ENCODE measurements around the gene TRANK1. TPM values are rescaled to one million over a fixed set of nuclear protein-coding genes. Genes with fewer than 3 reads are reported as not detected.
A peak's percentile ranks its signal among the peaks of the same experiment; 100 is the strongest.

TRANK1 gene
- total and polyA plus RNA-seq, 2 of the 8 experiments (the other 6 are each of a cell fraction or from before 2014, with no cell fraction given) = 2.9 to 8.8 TPM

DNA sequence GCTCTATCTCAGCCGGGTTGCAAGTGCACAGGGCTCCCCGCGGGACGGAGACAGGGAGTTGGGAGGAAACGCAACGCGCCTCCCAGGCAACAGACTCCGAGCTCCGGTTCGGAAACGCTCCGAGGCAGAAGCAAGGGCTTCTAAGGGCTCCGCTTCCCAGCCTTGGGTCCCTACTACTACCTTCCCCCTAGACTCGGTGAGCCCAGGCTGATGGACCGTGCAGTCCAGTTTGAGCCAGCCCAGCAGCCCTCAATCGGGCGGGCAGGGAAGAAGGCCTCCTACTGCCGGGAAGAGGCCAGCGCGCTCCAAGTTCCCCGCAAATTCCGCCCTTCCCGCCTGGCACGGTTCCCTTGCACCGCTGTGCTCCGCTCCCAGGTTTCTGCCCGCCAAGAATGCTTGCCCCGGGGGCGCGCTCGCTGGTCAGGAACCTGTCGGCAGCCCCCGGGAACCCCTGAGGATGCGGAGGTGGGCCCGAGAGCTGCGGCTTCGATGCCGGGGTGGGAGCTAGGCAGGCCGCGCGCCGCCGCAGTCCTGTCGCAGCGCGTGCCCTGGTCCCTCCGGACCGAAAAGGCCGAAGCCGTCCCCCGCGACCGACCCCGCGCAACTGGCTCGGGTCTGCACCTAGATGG is 728 bp downstream of the TRANK1 start (continued):
- TF ChIP-seq FOSL1 (IDR thresholded peaks at IDR 0.05; ENCODE audit: insufficient read depth, low read depth, low read length) = no peak
- peak; percentile 29 for TF ChIP-seq KDM4A (IDR thresholded peaks at IDR 0.05; ENCODE audit: low read depth, low read length, severe bottlenecking)
- peak; percentile 68 for TF ChIP-seq EZH2 (IDR thresholded peaks at IDR 0.05; ENCODE audit: low read depth, low read length, severe bottlenecking)
- peak in 1 of 2 experiments; percentile 13; a peak in 1 of 3 replicates for TF ChIP-seq POLR2A (IDR thresholded peaks at IDR 0.05; ENCODE audit: control extremely low read depth in 1 of 2, low read depth in 2 of 2, low read length in 2 of 2)
- TF ChIP-seq, protein P1, sequence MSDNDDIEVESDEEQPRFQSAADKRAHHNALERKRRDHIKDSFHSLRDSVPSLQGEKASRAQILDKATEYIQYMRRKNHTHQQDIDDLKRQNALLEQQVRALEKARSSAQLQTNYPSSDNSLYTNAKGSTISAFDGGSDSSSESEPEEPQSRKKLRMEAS (IDR thresholded peaks at IDR 0.05) = peak; percentile 82
- no peak for TF ChIP-seq EP300 (IDR thresholded peaks at IDR 0.05; ENCODE audit: borderline replicate concordance in 1 of 2, low read depth in 2 of 2, low read length in 2 of 2)
- no peak for TF ChIP-seq CBX5 (IDR thresholded peaks at IDR 0.05; ENCODE audit: low read depth, low read length)
- TF ChIP-seq TBP (IDR thresholded peaks at IDR 0.05; ENCODE audit: low read depth, low read length) = peak; percentile 22; the same call in 1 of the 2 replicates
- TF ChIP-seq HDAC2 (IDR thresholded peaks at IDR 0.05; ENCODE audit: borderline replicate concordance in 1 of 2, low read depth in 2 of 2, low read length in 2 of 2) = no peak
- peak; percentile 91 for TF ChIP-seq ASH2L (IDR thresholded peaks at IDR 0.05; ENCODE audit: low read length)
- 0 out of 2 replicates have a peak, but pooled peaks have one; percentile 34 for TF ChIP-seq TEAD4 (IDR thresholded peaks at IDR 0.05; ENCODE audit: low read depth, low read length)
- no peak for TF ChIP-seq NRF1 (IDR thresholded peaks at IDR 0.05; ENCODE audit: low read depth, low read length)

Measured in H1 (cell line).